Panc1 (cell line): ENCODE data around the gene AMDHD2. TPM values are rescaled to one million over a fixed set of nuclear protein-coding genes. Genes with fewer than 3 reads are reported as not detected.

Source experiments
- ATAC-seq: fragments of 200-7000 bp; cut with Tn5 transposase; 2 replicates; pipeline ENCODE4 v1.9.1; 2020; ENCODE audit warnings: mild to moderate bottlenecking, moderate library complexity
- BruUV-seq: library from RNA; stranded (reverse); fragments of 400-500 nt; replicated peaks from 2 replicates; lab custom pipeline; 2021; lab: Mats Ljungman, UMichigan
- CTCF ChIA-PET: fragments of 300-600 bp; sonication (Branson Sonifier 250); formaldehyde crosslinking; loops from one replicate; lab custom pipeline; 2022; ENCODE audit warnings: antibody characterized with exemption; lab: Charles Lee
- POLR2A ChIA-PET: fragments of 300-600 bp; sonication (Branson Sonifier 250); formaldehyde crosslinking; loops from one replicate; lab custom pipeline; 2022; ENCODE audit warnings: antibody characterized with exemption; lab: Charles Lee
- DNase-seq: peaks from one replicate; pipeline ENCODE4 v3.0.0-alpha.2; 2010; ENCODE audit warnings: low read depth, low spot score
- H3K27ac ChIP-seq: 2 replicates; pipeline ENCODE4 v1.5.1; 2011; ENCODE audit warnings: mild to moderate bottlenecking, low read length, inconsistent platforms
- H3K27me3 ChIP-seq: fragments of 200-500 bp; sonication (Bioruptor generic); 2 replicates; pipeline ENCODE4 v1.6.0; 2014; ENCODE audit warnings: low read length, inconsistent platforms; ENCODE audit not compliant: control insufficient read depth, insufficient read depth
- H3K36me3 ChIP-seq: fragments of 200-500 bp; sonication (Bioruptor generic); 2 replicates; pipeline ENCODE4 v1.5.1; 2014; ENCODE audit warnings: inconsistent platforms, mild to moderate bottlenecking, low read length, moderate library complexity; ENCODE audit not compliant: control insufficient read depth, insufficient read depth
- H3K4me1 ChIP-seq: 2 replicates; pipeline ENCODE4 v1.5.1; 2011; ENCODE audit warnings: inconsistent platforms, mild to moderate bottlenecking, low read length, moderate library complexity; ENCODE audit not compliant: control insufficient read depth, insufficient read depth
- H3K4me3 ChIP-seq, 2 experiments: 2 replicates each; pipeline ENCODE4 v1.5.1; 2011 to 2012; ENCODE audit warnings: low read depth in 2 of 2, low read length in 2 of 2, mild to moderate bottlenecking in 2 of 2, inconsistent platforms in 1 of 2, moderate library complexity in 1 of 2
- H3K9me3 ChIP-seq: fragments of 200-500 bp; sonication (Bioruptor generic); 2 replicates; pipeline ENCODE4 v1.5.1; 2014; ENCODE audit warnings: low read depth, mild to moderate bottlenecking, inconsistent platforms, low read length, moderate library complexity; ENCODE audit not compliant: control insufficient read depth, insufficient read depth
- CTCF ChIP-seq: fragments of 450-650 bp; IDR thresholded peaks from 2 replicates; pipeline ENCODE4 v1.5.1; 2017; ENCODE audit warnings: mild to moderate bottlenecking
- POLR2AphosphoS5 ChIP-seq: IDR thresholded peaks from 2 replicates; pipeline ENCODE4 v1.6.1; 2012; ENCODE audit warnings: mild to moderate bottlenecking, low read depth, low read length, moderate library complexity
- REST ChIP-seq, 2 experiments: IDR thresholded peaks; 2 replicates each; pipeline ENCODE4 v1.6.1; 2011 to 2012; ENCODE audit warnings: low read depth in 2 of 2, control low read depth in 1 of 2, low read length in 1 of 2, mild to moderate bottlenecking in 1 of 2, moderate library complexity in 1 of 2; ENCODE audit not compliant: insufficient read depth in 1 of 2
- SIN3A ChIP-seq: IDR thresholded peaks from 2 replicates; pipeline ENCODE4 v1.6.1; 2012; ENCODE audit warnings: low read depth, mild to moderate bottlenecking, low read length, moderate library complexity, borderline replicate concordance; ENCODE audit not compliant: insufficient read depth
- in situ Hi-C: cut with HindIII; loops from 2 replicates; pipeline ENCODE4 v1.10.0; 2016; ENCODE audit warnings: low sequenced_read_pairs, low pct_unique_long_range_greater_than_20kb
- intact Hi-C: fragments of 100-400 bp; cut with micrococcal nuclease; formaldehyde crosslinking; loops from one replicate; pipeline ENCODE4 v1.10.0; 2022; ENCODE audit not compliant: unreplicated experiment
- total RNA-seq: library from RNA; stranded (reverse); gene quantifications from one replicate; pipeline ENCODE4 v1.2.1, GENCODE V29; 2021; ENCODE audit not compliant: unreplicated experiment

AMDHD2 gene
- total RNA-seq, 1 experiment from 2014 or later = 87.5 TPM

- no TSS peak for BruUV-seq
These were observed 11.7 kb downstream of the AMDHD2 start for GRCh38 chr16:2531696-2532493.

More at GRCh38 chr16:2531696-2532493, 11.7 kb downstream of the AMDHD2 start:
- H3K9me3 ChIP-seq = no peaks in the 10 kb centered on the region
- peak overlapping the region; percentile 50 to 75 for H3K4me3 ChIP-seq
- H3K27ac ChIP-seq = peak overlapping the region; percentile 87
- ATAC-seq = peak; percentile 92
- peak; percentile 77 for DNase-seq
- peaks cover 16% of the 10 kb centered on the region for H3K4me1 ChIP-seq
- POLR2A ChIA-PET = interaction anchor here (0.7 kb wide), 1 partner anchor 11 kb away, joined by 6 read pairs; no protein-coding TSS in a partner anchor
- H3K36me3 ChIP-seq = peaks cover 3% of the 10 kb centered on the region; the same call in 1 of the 2 replicates
- CTCF ChIA-PET = interaction anchor here (0.7 kb wide), 2 partner anchors 16 to 47 kb away, joined by 5 to 7 read pairs; no protein-coding TSS in a partner anchor
- no peaks in the 10 kb centered on the region for H3K27me3 ChIP-seq
- intact Hi-C loops (no loop called here), in situ Hi-C loops (no loop called here)
- 0 out of 4 replicates have a peak, but pooled peaks of 1 of the 2 experiments have one; percentile 12 for TF ChIP-seq REST (IDR thresholded peaks at IDR 0.05; ENCODE audit: insufficient read depth in 1 of 2, low read depth in 2 of 2, low read length in 1 of 2)
- TF ChIP-seq SIN3A = peak; percentile 86; the same call in 1 of the 2 replicates
- peak; percentile 96 for TF ChIP-seq POLR2AphosphoS5
- no peak for TF ChIP-seq CTCF
